A673 (cell line): ENCODE measurements around the gene DRC7.

Source experiments
- EZH2 ChIP-seq: fragments of 200-600 bp; sonication (generic); IDR thresholded peaks from 2 replicates; pipeline ENCODE4 v1.6.1; 2017; ENCODE audit warnings: borderline replicate concordance, low read depth, mild to moderate bottlenecking, mixed read lengths, antibody characterized with exemption, low read length; ENCODE audit not compliant: poor library complexity, severe bottlenecking
- TF ChIP-seq, protein P1 (sequence below): fragments of 300-800, 200-600 bp; sonication (generic); conservative IDR thresholded peaks from 2 replicates; pipeline ENCODE4 v1.5.1; 2017; ENCODE audit warnings: low read depth, mild to moderate bottlenecking, antibody characterized with exemption, low read length, moderate library complexity, mixed read lengths

DNA sequence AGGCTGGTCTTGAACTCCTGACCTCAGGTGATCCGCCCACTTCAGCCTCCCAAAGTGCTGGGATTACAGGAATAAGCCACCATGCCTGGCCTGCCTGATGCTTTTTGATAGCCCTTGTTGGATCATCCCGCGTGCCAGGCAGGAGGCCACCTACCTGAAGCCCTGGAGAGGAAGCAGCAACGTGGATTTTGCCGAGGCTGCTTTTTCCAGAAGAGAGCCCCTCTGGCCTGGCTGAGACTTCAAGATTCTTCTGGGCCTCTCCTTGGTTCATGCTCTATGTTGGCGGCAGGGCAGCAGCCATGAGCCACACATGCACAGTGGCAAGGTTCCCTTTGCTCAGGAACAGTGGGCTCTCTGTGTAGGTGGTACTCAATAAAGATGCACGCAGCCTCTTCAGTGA, 52.5 kb downstream of the DRC7 start:
- TF ChIP-seq, protein P1, sequence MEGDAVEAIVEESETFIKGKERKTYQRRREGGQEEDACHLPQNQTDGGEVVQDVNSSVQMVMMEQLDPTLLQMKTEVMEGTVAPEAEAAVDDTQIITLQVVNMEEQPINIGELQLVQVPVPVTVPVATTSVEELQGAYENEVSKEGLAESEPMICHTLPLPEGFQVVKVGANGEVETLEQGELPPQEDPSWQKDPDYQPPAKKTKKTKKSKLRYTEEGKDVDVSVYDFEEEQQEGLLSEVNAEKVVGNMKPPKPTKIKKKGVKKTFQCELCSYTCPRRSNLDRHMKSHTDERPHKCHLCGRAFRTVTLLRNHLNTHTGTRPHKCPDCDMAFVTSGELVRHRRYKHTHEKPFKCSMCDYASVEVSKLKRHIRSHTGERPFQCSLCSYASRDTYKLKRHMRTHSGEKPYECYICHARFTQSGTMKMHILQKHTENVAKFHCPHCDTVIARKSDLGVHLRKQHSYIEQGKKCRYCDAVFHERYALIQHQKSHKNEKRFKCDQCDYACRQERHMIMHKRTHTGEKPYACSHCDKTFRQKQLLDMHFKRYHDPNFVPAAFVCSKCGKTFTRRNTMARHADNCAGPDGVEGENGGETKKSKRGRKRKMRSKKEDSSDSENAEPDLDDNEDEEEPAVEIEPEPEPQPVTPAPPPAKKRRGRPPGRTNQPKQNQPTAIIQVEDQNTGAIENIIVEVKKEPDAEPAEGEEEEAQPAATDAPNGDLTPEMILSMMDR, result no peak
- TF ChIP-seq EZH2, result no peak
